HG03045 (cell line): ENCODE data around the gene MTAP.

Experiments used
- ATAC-seq: cut with Tn5 transposase; IDR thresholded peaks from one replicate; pipeline ENCODE4 v1.9.1; 2021; ENCODE audit warnings: mild to moderate bottlenecking, moderate library complexity; ENCODE audit not compliant: unreplicated experiment

The MTAP gene

GRCh38 chr9:21802418-21803000 is at the start of gene MTAP:
Gene MTAP (plus strand): TSS chr9:21802636. CDS start chr9:21802749, 113 bp downstream.
- peak; percentile 97 for ATAC-seq

- ATAC-seq: no peak
These were observed 48.9 kb upstream of the MTAP start for GRCh38 chr9:21753523-21753922.

- no peak for ATAC-seq
These were observed 47.7 kb upstream of the MTAP start for GRCh38 chr9:21754741-21755140.

GRCh38 chr9:21758540-21758939 is 43.9 kb upstream of the MTAP start:
- no peak for ATAC-seq

GRCh38 chr9:21761309-21761901 is 41.0 kb upstream of the MTAP start:
- ATAC-seq: peak; percentile 86

- ATAC-seq: no peak
These were observed 40.4 kb upstream of the MTAP start for GRCh38 chr9:21762064-21762463.

GRCh38 chr9:21764846-21765245 is 37.6 kb upstream of the MTAP start:
- no peak for ATAC-seq

- ATAC-seq: no peak
These were observed 36.3 kb upstream of the MTAP start for GRCh38 chr9:21766096-21766495.

- no peak for ATAC-seq
These were observed 31.4 kb upstream of the MTAP start for GRCh38 chr9:21770871-21771560.

GRCh38 chr9:21777701-21778100 is 24.7 kb upstream of the MTAP start:
- no peak for ATAC-seq

GRCh38 chr9:21778304-21778703 is 24.1 kb upstream of the MTAP start:
- ATAC-seq: no peak

GRCh38 chr9:21779397-21779796 is 23.0 kb upstream of the MTAP start:
- ATAC-seq: no peak

- no peak for ATAC-seq
These were observed 20.8 kb upstream of the MTAP start for GRCh38 chr9:21781656-21782055.

GRCh38 chr9:21782205-21782604 is 20.2 kb upstream of the MTAP start:
- ATAC-seq: no peak

- ATAC-seq: no peak
These were observed 13.7 kb upstream of the MTAP start for GRCh38 chr9:21788752-21789151.

GRCh38 chr9:21789541-21790037 is 12.8 kb upstream of the MTAP start:
- ATAC-seq: peak; percentile 98

GRCh38 chr9:21795483-21795882 is 7.0 kb upstream of the MTAP start:
- ATAC-seq: no peak

- ATAC-seq: no peak
These were observed 5.7 kb upstream of the MTAP start for GRCh38 chr9:21796768-21797167.

GRCh38 chr9:21800931-21801682 is 1.3 kb upstream of the MTAP start:
- ATAC-seq: no peak

GRCh38 chr9:21801683-21802417 is 586 bp upstream of the MTAP start:
- ATAC-seq: peak; percentile 27

- ATAC-seq: no peak
These were observed 1.2 kb downstream of the MTAP start for GRCh38 chr9:21803649-21804048.
